Measurements from ENCODE around the gene COX4I2.
A peak's percentile ranks its signal among the peaks of the same experiment; 100 is the strongest.

GRCh38 chr20:31661625-31662371 is 24.1 kb downstream of the COX4I2 start:
- TF ChIP-seq CTCF (IDR thresholded peaks at IDR 0.05): peak; percentile 53 to 91 (median 74)
- peak in 1 of 4 donors; percentile 38 for TF ChIP-seq POLR2A (IDR thresholded peaks at IDR 0.05)
